Posterior vena cava (tissue), 2 donors: ENCODE data around the gene PSKH1. TPM values are rescaled to one million over a fixed set of nuclear protein-coding genes. Genes with fewer than 3 reads are reported as not detected.
"Not testable (repeated sequence)": the region's sequence is repeated elsewhere in the genome, so short reads cannot be mapped to it uniquely, and the experiment has no call there.

Experiments
- DNase-seq: peaks from one replicate; pipeline ENCODE4 v3.0.0-alpha.2; 2020; ENCODE audit warnings: low spot score
- intact Hi-C, 2 donors: fragments of 100-400 bp; cut with DNase I; formaldehyde crosslinking; loops; one replicate each; pipeline versions ENCODE4 v1.14.1 to v1.14.2; 2022 to 2023
- total RNA-seq, 2 donors: library from RNA; stranded (reverse); fragmentation: NEBNext Ultra II Directional; extraction: Animal tissue kit (Norgen Biotek cat#: 25700); gene quantifications; one replicate each; pipeline ENCODE4 v1.2.1, GENCODE V29; 2021
- donor health status: DM: yes; HTN: yes; CAD: no.
- donor health status: DM: yes; HTN: yes; CAD: no.

Gene PSKH1
- total RNA-seq, 2 donors from 2014 or later: 25.7 to 27.0 TPM

- DNase-seq: no peak
- intact Hi-C loops: no loop called here
Observed at GRCh38 chr16:67934306-67935100, 41.4 kb downstream of the PSKH1 start.

GRCh38 chr16:67935101-67935401 lies 42.0 kb downstream of the PSKH1 start:
- DNase-seq: no peak

GRCh38 chr16:67935402-67936123 lies 42.5 kb downstream of the PSKH1 start:
- intact Hi-C loops: no loop called here
- DNase-seq: peak; percentile 97

More at GRCh38 chr16:67935101-67935401, 42.0 kb downstream of the PSKH1 start:
- intact Hi-C loops: no loop called here

GRCh38 chr16:67936124-67936879 lies 43.2 kb downstream of the PSKH1 start, which contains the start of gene PSMB10:
TSS of gene PSMB10 (minus strand) at chr16:67936850. CDS start at chr16:67936749, 101 bp downstream.
- no peak for DNase-seq

GRCh38 chr16:67936880-67937605 lies 44.0 kb downstream of the PSKH1 start:
- intact Hi-C loops: no loop called here
- no peak for DNase-seq

More at GRCh38 chr16:67936124-67936879, 43.2 kb downstream of the PSKH1 start, which contains the start of gene PSMB10:
- intact Hi-C loops: no loop called here

GRCh38 chr16:67937713-67938112 lies 44.7 kb downstream of the PSKH1 start:
- DNase-seq, intact Hi-C loops: not testable (repeated sequence)

- intact Hi-C loops: no loop called here
- DNase-seq: no peak
Observed at GRCh38 chr16:67939507-67940445, 46.7 kb downstream of the PSKH1 start.

- intact Hi-C loops: no loop called here
- DNase-seq: no peak
Observed at GRCh38 chr16:67940446-67941089, 47.5 kb downstream of the PSKH1 start.

GRCh38 chr16:67941469-67942199 lies 48.6 kb downstream of the PSKH1 start:
- intact Hi-C loops: no loop called here

GRCh38 chr16:67942200-67942509 lies 49.1 kb downstream of the PSKH1 start:
- no peak for DNase-seq
- intact Hi-C loops: no loop called here

More at GRCh38 chr16:67941469-67942199, 48.6 kb downstream of the PSKH1 start:
- no peak for DNase-seq

GRCh38 chr16:67942510-67943255 lies 49.6 kb downstream of the PSKH1 start:
- intact Hi-C loops: no loop called here
- DNase-seq: no peak

GRCh38 chr16:67943256-67943618 lies 50.2 kb downstream of the PSKH1 start:
- intact Hi-C loops: no loop called here
- no peak for DNase-seq

- peak; percentile 92 for DNase-seq
- intact Hi-C loops: no loop called here
Observed at GRCh38 chr16:67943619-67944504, 50.8 kb downstream of the PSKH1 start, which contains the start of gene LCAT. TSS of gene LCAT (minus strand) at chr16:67944120. CDS start at chr16:67944101, 19 bp downstream.

- intact Hi-C loops: no loop called here
- no peak for DNase-seq
Observed at GRCh38 chr16:67944690-67945391, 51.8 kb downstream of the PSKH1 start.

- intact Hi-C loops: no loop called here
- DNase-seq: no peak
Observed at GRCh38 chr16:67945392-67945933, 52.4 kb downstream of the PSKH1 start.
